ENCODE results near the gene GDPD3.

The GDPD3 gene

DNA sequence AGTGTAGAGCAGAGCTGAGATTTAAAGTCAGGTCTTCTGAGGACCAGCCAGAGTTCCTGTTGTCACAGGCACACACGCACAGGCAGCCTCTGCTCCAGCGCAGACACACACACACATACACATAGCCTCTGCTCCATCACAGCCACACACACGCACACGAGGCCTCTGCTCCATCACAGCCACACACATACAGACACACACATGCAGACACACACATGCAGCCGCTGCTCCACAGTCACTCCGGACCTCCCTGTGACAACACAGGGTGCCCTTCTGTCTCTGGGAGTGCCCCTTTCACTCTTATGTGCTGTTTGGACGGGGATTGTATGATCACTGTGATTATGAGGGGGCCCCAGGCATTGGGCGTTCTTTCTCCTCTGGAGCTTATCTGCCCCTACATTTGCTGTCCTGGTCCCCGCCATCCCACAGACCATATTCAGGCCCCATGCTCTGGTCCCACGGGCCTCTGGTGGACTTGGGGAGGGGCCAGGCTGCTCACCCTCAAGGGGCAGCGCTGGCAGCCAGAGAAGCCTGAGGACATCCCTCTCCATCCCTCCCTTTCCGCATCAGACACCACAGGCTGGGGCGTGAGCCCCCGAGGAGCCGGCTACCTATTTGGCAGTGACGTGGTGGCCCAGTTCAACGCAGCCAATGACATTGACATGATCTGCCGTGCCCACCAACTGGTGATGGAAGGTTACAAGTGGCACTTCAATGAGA is 29.1 kb downstream of the GDPD3 start:
- H3K4me3 ChIP-seq (ENCODE audit: low read depth, low read length) = no peak overlapping the region
- no peak for DNase-seq (ENCODE audit: low read depth)
- TF ChIP-seq CTCF (conservative IDR thresholded peaks at IDR 0.05; ENCODE audit: low read depth, low read length) = no peak

GRCh38 chr16:30083216-30084055 is 29.9 kb downstream of the GDPD3 start:
- no peak overlapping the region for H3K4me3 ChIP-seq (ENCODE audit: low read depth, low read length)
- no peak for TF ChIP-seq CTCF (conservative IDR thresholded peaks at IDR 0.05; ENCODE audit: low read depth, low read length)
- DNase-seq (ENCODE audit: low read depth) = no peak

- H3K4me3 ChIP-seq (ENCODE audit: low read depth, low read length) = no peak overlapping the region
- DNase-seq (ENCODE audit: low read depth) = no peak
- peak; percentile 41 for TF ChIP-seq CTCF (conservative IDR thresholded peaks at IDR 0.05; ENCODE audit: low read depth, low read length)
Observed at GRCh38 chr16:30082545-30083090, 30.7 kb downstream of the GDPD3 start.

GRCh38 chr16:30079480-30079879 is 33.9 kb downstream of the GDPD3 start:
- H3K4me3 ChIP-seq (ENCODE audit: low read depth, low read length) = no peak overlapping the region
- TF ChIP-seq CTCF (conservative IDR thresholded peaks at IDR 0.05; ENCODE audit: low read depth, low read length) = no peak
- no peak for DNase-seq (ENCODE audit: low read depth)

DNA sequence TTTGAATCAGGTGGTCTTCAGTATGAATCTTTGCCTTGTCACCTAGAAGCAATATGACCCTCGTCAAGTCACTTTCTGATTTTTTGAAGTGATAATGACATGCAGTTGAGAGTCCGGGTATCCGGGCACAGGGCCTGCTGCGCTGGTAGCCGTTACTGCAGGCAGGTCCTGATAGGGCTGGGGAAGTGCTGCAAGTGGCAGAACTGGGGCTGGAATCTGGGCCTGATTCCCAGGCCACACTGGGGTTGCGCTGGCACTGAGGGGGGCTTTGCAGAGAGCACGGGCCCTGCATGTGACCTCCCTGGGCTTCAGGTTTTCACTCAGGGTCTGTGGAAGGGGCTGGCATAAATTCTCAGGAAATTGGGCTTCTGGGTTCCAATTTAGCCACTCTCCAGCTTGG is 34.6 kb downstream of the GDPD3 start:
- no peak for DNase-seq (ENCODE audit: low read depth)
- H3K4me3 ChIP-seq (ENCODE audit: low read depth, low read length) = no peak overlapping the region
- TF ChIP-seq CTCF (conservative IDR thresholded peaks at IDR 0.05; ENCODE audit: low read depth, low read length) = no peak

DNA sequence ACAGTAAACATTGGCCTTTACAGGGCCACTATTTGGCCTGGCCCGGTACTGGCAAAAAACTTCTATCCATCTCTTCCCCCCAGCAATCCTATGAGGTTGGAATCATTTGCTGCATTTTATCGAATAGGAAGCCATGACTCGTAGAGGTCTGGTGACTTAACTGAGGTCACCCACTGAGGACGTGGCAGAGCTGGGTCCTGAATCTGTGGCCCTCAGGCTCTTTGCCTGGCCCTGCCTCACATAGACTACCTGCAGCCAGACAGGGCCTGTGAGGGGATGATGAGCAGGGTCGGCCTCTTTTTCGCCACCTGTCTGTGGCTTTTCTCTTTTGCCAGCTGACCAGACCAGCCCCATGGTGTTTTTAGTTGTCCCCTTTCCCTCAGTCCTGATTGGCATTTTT is 35.7 kb downstream of the GDPD3 start:
- peak overlapping the region; percentile 92 for H3K4me3 ChIP-seq (ENCODE audit: low read depth, low read length)
- no peak for TF ChIP-seq CTCF (conservative IDR thresholded peaks at IDR 0.05; ENCODE audit: low read depth, low read length)
- no peak for DNase-seq (ENCODE audit: low read depth)
